ENCODE results near the gene DNAJC5G.

DNA sequence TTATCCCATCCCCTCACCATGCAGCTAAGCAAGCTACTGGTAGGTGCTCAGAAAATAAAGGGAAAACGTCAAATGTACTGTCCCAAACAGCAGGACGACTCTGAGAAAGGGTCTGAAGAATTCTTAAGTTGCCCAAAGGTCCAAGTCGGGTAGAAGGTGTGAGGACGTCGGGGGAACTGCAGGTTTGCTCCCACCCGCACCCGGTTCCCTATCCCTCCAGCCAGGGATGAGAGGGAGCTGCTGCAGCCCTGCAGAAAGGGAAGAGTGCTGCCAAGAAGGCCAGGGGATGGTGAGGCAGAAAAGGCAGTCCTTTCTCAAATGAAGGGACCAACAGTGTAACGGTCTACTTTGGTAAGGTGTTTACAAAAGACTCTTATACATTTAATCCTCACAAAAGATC, 39.9 kb downstream of the DNAJC5G start:
- TF ChIP-seq CTCF (conservative IDR thresholded peaks at IDR 0.05 in 1 of 2, IDR thresholded peaks at IDR 0.05 in 1 of 2; ENCODE audit: low read depth in 1 of 2, low read length in 2 of 2) (no peak), EZH2 (IDR thresholded peaks at IDR 0.05; ENCODE audit: low read length, missing control alignments) (no peak)

Data from fibroblast of lung (primary cell).